K562 (cell line): ENCODE results near the gene STK4.

Experiments
- EHMT2 ChIP-seq: fragments of 450-650 bp; IDR thresholded peaks from 2 replicates; pipeline ENCODE4 v1.6.1; 2018; ENCODE audit warnings: antibody characterized with exemption
- NR1H2 ChIP-seq: sonication (generic); formaldehyde crosslinking; IDR thresholded peaks from 2 replicates; pipeline ENCODE4 v1.4.0; 2020; ENCODE audit warnings: mild to moderate bottlenecking, missing genetic modification reagents
- PHF20 ChIP-seq: fragments of 450-650 bp; IDR thresholded peaks from 2 replicates; pipeline ENCODE4 v1.6.1; 2018; ENCODE audit not compliant: partially characterized antibody
- SIN3A ChIP-seq, 2 experiments: fragments of 150-350 bp in 1 of 2; IDR thresholded peaks; 2 replicates each; pipeline ENCODE4 v1.6.1; 2011 to 2016; ENCODE audit warnings: borderline replicate concordance in 2 of 2, low read depth in 2 of 2, low read length in 2 of 2, mild to moderate bottlenecking in 2 of 2, moderate library complexity in 2 of 2; ENCODE audit not compliant: control insufficient read depth in 1 of 2
- SP1 ChIP-seq: sonication (generic); formaldehyde crosslinking; IDR thresholded peaks from 2 replicates; pipeline ENCODE4 v1.8.1; 2022; ENCODE audit warnings: mild to moderate bottlenecking, missing genetic modification reagents
- TCF7L2 ChIP-seq: fragments of 150-350 bp; IDR thresholded peaks from 2 replicates; pipeline ENCODE4 v1.6.1; 2016; ENCODE audit warnings: low read depth, mild to moderate bottlenecking, low read length, moderate library complexity
- TF ChIP-seq, protein P1 (sequence below): fragments of 450-650 bp; IDR thresholded peaks from 2 replicates; pipeline ENCODE4 v1.6.1; 2017; ENCODE audit warnings: antibody characterized with exemption, mild to moderate bottlenecking

DNA sequence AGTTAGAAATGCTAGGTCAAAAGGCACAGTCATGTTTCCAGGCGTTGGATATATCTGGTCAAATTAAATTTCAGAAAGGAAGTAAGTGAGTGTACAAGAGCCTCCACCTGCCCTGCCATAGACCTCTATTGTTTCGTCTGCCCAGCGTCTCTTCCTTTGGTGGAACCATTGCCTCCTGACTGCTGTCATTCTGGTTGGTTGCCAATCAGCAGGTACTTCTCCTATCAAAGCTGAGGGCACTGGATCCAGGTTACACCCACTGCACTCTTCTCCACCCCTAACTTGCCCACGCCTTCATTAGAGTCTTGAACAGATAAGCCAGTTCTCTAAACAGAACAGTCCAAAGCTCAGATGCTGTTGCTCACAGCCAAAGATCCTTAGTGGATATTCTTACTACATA lies 151.3 kb downstream of the STK4 start:
- no peak for TF ChIP-seq PHF20
- TF ChIP-seq TCF7L2: no peak
- no peak for TF ChIP-seq SIN3A (IDR thresholded peaks at IDR 0.05; ENCODE audit: borderline replicate concordance in 2 of 2, control insufficient read depth in 1 of 2, low read depth in 2 of 2, low read length in 2 of 2)
- no peak for TF ChIP-seq NR1H2 (CRISPR knock-in tag)
- TF ChIP-seq EHMT2: no peak
- TF ChIP-seq, protein P1, sequence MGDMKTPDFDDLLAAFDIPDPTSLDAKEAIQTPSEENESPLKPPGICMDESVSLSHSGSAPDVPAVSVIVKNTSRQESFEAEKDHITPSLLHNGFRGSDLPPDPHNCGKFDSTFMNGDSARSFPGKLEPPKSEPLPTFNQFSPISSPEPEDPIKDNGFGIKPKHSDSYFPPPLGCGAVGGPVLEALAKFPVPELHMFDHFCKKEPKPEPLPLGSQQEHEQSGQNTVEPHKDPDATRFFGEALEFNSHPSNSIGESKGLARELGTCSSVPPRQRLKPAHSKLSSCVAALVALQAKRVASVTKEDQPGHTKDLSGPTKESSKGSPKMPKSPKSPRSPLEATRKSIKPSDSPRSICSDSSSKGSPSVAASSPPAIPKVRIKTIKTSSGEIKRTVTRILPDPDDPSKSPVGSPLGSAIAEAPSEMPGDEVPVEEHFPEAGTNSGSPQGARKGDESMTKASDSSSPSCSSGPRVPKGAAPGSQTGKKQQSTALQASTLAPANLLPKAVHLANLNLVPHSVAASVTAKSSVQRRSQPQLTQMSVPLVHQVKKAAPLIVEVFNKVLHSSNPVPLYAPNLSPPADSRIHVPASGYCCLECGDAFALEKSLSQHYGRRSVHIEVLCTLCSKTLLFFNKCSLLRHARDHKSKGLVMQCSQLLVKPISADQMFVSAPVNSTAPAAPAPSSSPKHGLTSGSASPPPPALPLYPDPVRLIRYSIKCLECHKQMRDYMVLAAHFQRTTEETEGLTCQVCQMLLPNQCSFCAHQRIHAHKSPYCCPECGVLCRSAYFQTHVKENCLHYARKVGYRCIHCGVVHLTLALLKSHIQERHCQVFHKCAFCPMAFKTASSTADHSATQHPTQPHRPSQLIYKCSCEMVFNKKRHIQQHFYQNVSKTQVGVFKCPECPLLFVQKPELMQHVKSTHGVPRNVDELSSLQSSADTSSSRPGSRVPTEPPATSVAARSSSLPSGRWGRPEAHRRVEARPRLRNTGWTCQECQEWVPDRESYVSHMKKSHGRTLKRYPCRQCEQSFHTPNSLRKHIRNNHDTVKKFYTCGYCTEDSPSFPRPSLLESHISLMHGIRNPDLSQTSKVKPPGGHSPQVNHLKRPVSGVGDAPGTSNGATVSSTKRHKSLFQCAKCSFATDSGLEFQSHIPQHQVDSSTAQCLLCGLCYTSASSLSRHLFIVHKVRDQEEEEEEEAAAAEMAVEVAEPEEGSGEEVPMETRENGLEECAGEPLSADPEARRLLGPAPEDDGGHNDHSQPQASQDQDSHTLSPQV: no peak
- no peak for TF ChIP-seq SP1 (CRISPR knock-in tag)
